Gastrocnemius medialis (tissue), 4 donors: ENCODE measurements around the gene AP1S2. TPM values are rescaled to one million over a fixed set of nuclear protein-coding genes. Genes with fewer than 3 reads are reported as not detected.
A peak's percentile ranks its signal among the peaks of the same experiment; 100 is the strongest.

Experiments
- ATAC-seq, 2 donors: fragments of 150-250 bp; one replicate each; pipeline ENCODE4 v1.9.1; 2016
- DNase-seq, 2 donors: peaks; one replicate each; pipeline ENCODE4 v3.0.0-alpha.2; 2019
- H3K27ac ChIP-seq, 4 donors: fragments of 200-600 bp; sonication (generic); 1 replicate in 1 of 4; 2 replicates in 3 of 4; pipeline ENCODE4 v1.5.1; 2016 to 2018; ENCODE audit warnings: mild to moderate bottlenecking in 2 of 4, moderate library complexity in 1 of 4
- H3K27me3 ChIP-seq, 3 donors: fragments of 200-600 bp; sonication (generic) in 2 of 3; 1 replicate in 1 of 3; 2 replicates in 2 of 3; pipeline versions ENCODE4 v1.5.1 to v1.6.0; 2016 to 2019; ENCODE audit warnings: mild to moderate bottlenecking in 1 of 3, moderate library complexity in 1 of 3
- H3K36me3 ChIP-seq, 2 donors: fragments of 200-600 bp; sonication (generic) in 1 of 2; one replicate each; pipeline ENCODE4 v1.5.1; 2017 to 2018
- H3K4me1 ChIP-seq, 2 donors: fragments of 200-600 bp; sonication (generic) in 1 of 2; one replicate each; pipeline ENCODE4 v1.5.1; 2016 to 2017; ENCODE audit warnings: mild to moderate bottlenecking in 2 of 2
- H3K4me3 ChIP-seq, 4 donors: fragments of 200-600 bp; sonication (generic) in 3 of 4; 1 replicate in 1 of 4; 2 replicates in 3 of 4; pipeline ENCODE4 v1.5.1; 2016 to 2019; ENCODE audit warnings: mild to moderate bottlenecking in 2 of 4
- H3K9me3 ChIP-seq, 3 donors: fragments of 200-600 bp; sonication (generic) in 2 of 3; 1 replicate in 1 of 3; 2 replicates in 2 of 3; pipeline ENCODE4 v1.5.1; 2016 to 2019
- CTCF ChIP-seq, 5 experiments: fragments of 450-650 bp in 3 of 5; fragments of 200-600 bp in 2 of 5; sonication (generic) in 2 of 5; IDR thresholded peaks in 4 of 5; conservative IDR thresholded peaks in 1 of 5; 1 replicate in 4 of 5; 2 replicates in 1 of 5; pipeline ENCODE4 v1.5.1; 2016 to 2019; ENCODE audit warnings: antibody characterized with exemption in 5 of 5, mild to moderate bottlenecking in 3 of 5, moderate library complexity in 3 of 5
- POLR2A ChIP-seq, 2 donors: fragments of 450-650 bp; IDR thresholded peaks; one replicate each; pipeline ENCODE4 v1.6.1; 2017; ENCODE audit warnings: antibody characterized with exemption in 2 of 2, mild to moderate bottlenecking in 2 of 2, moderate library complexity in 2 of 2
- in situ Hi-C, 4 donors: fragments of 200-750 bp; cut with MboI; loops; one replicate each; pipeline versions ENCODE4 v1.15.0 to v1.8.0; 2017; ENCODE audit warnings: low sequenced_read_pairs in 4 of 4
- intact Hi-C: fragments of 100-400 bp; cut with DNase I; formaldehyde crosslinking; loops from one replicate; pipeline ENCODE4 v1.15.1; 2023; ENCODE audit warnings: low total_unique reads
- total RNA-seq, 4 donors: library from RNA; depleted of rRNA; stranded (reverse); fragments of >200 nt; gene quantifications; one replicate each; pipeline versions ENCODE4 v1.1.0 to v1.2.3, GENCODE V29; 2016

Gene AP1S2
- total RNA-seq, 4 donors from 2014 or later: 79.8 to 155 (median 122) TPM

- Histone ChIP-seq H3K36me3 (no peaks in the 10 kb centered on the region), H3K4me1 (peaks cover 32 to 40% of the 10 kb centered on the region in 2 donors), H3K4me3 (peak overlapping the region in 1 of 4 donors; percentile 3), H3K27me3 (peaks cover 0 to 16% (median 0%) of the 10 kb centered on the region in 3 donors), H3K27ac (peak overlapping the region; percentile 84 to 94 (median 87)), H3K9me3 (no peaks in the 10 kb centered on the region)
- in situ Hi-C loops (no loop called here), intact Hi-C loops (no loop called here)
- TF ChIP-seq POLR2A (IDR thresholded peaks at IDR 0.05): no peak
- TF ChIP-seq CTCF (IDR thresholded peaks at IDR 0.05 in 4 of 5, conservative IDR thresholded peaks at IDR 0.05 in 1 of 5): no peak
- DNase-seq (no peak), ATAC-seq (peak; percentile 87 to 95)
These were observed 6.0 kb downstream of the AP1S2 start for GRCh38 chrX:15848576-15848975.

GRCh38 chrX:15843960-15844359 lies 10.7 kb downstream of the AP1S2 start:
- in situ Hi-C loops (no loop called here), intact Hi-C loops (no loop called here)
- Histone ChIP-seq H3K4me1 (peaks cover 25 to 27% of the 10 kb centered on the region in 2 donors), H3K27ac (no peak overlapping the region), H3K36me3 (no peaks in the 10 kb centered on the region), H3K27me3 (no peaks in the 10 kb centered on the region), H3K4me3 (no peak overlapping the region), H3K9me3 (no peaks in the 10 kb centered on the region)
- ATAC-seq: no peak
- no peak for DNase-seq
- TF ChIP-seq POLR2A (IDR thresholded peaks at IDR 0.05): no peak

- no peak for ATAC-seq
- in situ Hi-C loops: no loop called here
- Histone ChIP-seq H3K4me3 (no peak overlapping the region), H3K4me1 (peaks cover 9 to 10% of the 10 kb centered on the region in 2 donors), H3K9me3 (no peaks in the 10 kb centered on the region), H3K27me3 (no peaks in the 10 kb centered on the region), H3K27ac (no peak overlapping the region), H3K36me3 (no peaks in the 10 kb centered on the region)
- TF ChIP-seq CTCF (IDR thresholded peaks at IDR 0.05 in 4 of 5, conservative IDR thresholded peaks at IDR 0.05 in 1 of 5): no peak
- no peak for TF ChIP-seq POLR2A (IDR thresholded peaks at IDR 0.05)
- DNase-seq: no peak
- intact Hi-C loops: no loop called here
These were observed 12.6 kb downstream of the AP1S2 start for GRCh38 chrX:15841853-15842516.

GRCh38 chrX:15838017-15838416 lies 16.6 kb downstream of the AP1S2 start:
- no peak overlapping the region for H3K4me3 ChIP-seq
- H3K27me3 ChIP-seq: no peaks in the 10 kb centered on the region
- no peak for ATAC-seq
- H3K36me3 ChIP-seq: no peaks in the 10 kb centered on the region
- H3K27ac ChIP-seq: no peak overlapping the region
- in situ Hi-C loops: no loop called here
- intact Hi-C loops: no loop called here
- TF ChIP-seq POLR2A (IDR thresholded peaks at IDR 0.05): no peak
- no peak for TF ChIP-seq CTCF (IDR thresholded peaks at IDR 0.05 in 4 of 5, conservative IDR thresholded peaks at IDR 0.05 in 1 of 5)
- H3K9me3 ChIP-seq: no peaks in the 10 kb centered on the region
- peaks cover 0 to 2% of the 10 kb centered on the region in 2 donors for H3K4me1 ChIP-seq
- DNase-seq: no peak

- Histone ChIP-seq H3K9me3 (no peaks in the 10 kb centered on the region), H3K36me3 (no peaks in the 10 kb centered on the region), H3K27me3 (no peaks in the 10 kb centered on the region), H3K4me1 (peaks cover 0 to 2% of the 10 kb centered on the region in 2 donors), H3K4me3 (no peak overlapping the region), H3K27ac (no peak overlapping the region)
- intact Hi-C loops (no loop called here), in situ Hi-C loops (no loop called here)
- no peak for TF ChIP-seq CTCF (IDR thresholded peaks at IDR 0.05 in 4 of 5, conservative IDR thresholded peaks at IDR 0.05 in 1 of 5)
- TF ChIP-seq POLR2A (IDR thresholded peaks at IDR 0.05): no peak
- DNase-seq (no peak), ATAC-seq (no peak)
These were observed 19.6 kb downstream of the AP1S2 start for GRCh38 chrX:15834827-15835595.
